Stimulated activated CD8-positive, alpha-beta memory T cell treated with anti-CD3 and anti-CD28 coated beads, Interleukin-2, amount 100 ng/mL, for 48 hours (primary cell): Measurements from ENCODE around the gene NDST1.
"Not testable (repeated sequence)": the region's sequence is repeated elsewhere in the genome, so short reads cannot be mapped to it uniquely, and the experiment has no call there.

ENCODE experiments used
- DNase-seq, 2 donors: peaks; one replicate each; pipeline ENCODE4 v3.0.0-alpha.2; 2020; ENCODE audit warnings: low read depth in 2 of 2

NDST1 gene

DNA sequence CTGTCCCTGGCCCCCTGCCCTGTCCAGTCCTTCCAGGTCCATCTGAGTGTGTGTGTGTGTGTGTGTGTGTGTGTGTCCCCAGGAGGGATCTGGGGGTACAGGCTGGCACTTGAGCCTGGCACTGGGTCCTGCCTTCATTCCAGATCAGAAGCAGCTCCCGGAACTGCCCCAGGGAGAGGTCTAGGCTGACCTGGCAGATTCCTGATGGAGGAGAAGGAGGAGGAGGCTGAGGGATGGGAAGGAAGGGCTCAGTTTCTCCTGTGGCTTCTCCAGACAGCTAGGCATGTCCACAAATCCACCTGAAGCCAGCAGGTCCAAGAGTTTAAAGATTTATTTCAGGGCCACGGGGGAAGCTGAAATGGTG is 328 bp downstream of the NDST1 start:
- no peak for DNase-seq

DNA sequence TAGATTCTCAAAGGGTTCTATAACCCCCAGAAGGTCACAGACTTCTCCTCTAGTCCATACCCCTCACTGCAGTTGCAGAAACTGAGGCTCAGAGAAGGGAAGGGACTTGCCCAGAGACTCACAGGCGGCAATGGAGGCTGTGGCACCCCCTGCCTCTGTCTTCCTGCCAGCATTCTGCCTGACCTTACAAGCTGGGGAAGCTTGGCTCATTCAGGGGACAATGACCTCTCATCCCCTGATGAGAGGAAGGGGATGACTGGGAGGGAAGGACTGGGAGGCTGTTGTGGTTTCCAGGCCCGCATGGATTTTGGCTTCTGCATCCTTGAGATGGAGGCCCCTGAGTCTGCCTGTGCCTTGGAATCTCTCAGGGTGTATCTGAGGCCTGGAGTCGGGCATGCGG is 897 bp downstream of the NDST1 start:
- DNase-seq = no peak

GRCh38 chr5:150509992-150510391 is 2.1 kb downstream of the NDST1 start:
- no peak for DNase-seq

GRCh38 chr5:150510460-150511263 is 2.7 kb downstream of the NDST1 start:
- DNase-seq = no peak

GRCh38 chr5:150511578-150512367 is 3.8 kb downstream of the NDST1 start:
- DNase-seq = no peak

DNA sequence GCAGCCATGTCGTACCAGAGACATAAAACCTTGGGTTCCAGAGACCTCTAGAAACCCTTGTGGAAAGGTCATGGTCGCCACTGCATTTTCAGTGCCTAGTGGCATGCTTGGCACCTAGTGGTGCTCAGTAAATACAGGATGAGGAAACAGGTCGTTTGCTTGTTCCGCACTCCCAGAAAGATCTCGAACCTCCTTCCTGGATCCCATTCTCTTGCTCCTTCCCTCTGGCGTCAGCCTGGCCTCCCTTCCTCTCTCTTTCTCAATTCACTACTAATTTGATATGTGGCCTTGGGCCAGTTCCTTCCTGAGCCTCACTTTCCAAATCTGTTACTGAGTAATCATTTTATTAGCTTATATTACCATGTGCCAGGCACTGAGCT is 4.4 kb downstream of the NDST1 start:
- no peak for DNase-seq

DNA sequence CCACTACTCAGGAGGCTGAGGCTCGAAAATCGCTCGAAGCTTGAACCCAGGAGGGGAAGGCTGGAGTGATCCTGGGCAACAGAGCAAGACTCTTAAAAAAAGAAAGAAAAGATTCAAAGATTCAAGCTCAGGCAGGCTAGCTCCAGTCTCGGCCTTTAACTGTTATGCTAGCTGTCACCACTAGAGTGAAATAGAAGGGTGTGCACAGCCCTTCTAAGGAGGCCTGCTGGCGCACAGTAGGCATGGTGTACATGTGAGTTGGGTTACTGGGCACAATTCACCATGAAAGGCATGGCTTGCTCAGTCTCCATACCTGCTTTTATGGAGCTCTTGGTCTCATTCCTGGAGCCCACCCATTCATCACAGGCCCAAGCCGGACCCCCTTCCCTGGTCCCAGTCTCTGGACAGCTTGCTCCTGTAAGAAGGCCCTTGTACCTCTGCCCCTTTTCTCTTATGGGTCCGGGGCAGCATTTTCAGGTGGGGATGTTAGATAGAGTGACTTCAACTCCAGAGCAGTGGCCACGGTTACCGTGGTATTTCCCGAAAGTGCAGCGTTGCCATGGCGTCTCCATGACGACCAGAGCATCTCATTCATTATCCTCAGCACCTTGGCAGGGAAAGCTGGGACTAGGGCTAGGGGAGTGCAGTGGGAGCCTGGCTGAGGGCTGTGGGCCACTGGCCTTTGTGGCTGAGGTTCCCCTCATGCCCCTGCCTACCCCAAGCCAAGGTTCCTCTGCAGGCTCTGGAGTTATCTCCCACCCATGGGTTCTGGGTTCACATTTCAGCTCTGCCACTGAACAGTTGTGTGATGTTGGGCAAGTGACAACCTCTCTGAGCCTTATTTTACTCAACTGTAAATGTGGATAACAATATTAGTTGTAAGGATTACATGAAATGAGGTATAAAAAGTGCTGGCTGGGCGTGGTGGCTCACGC is 5.7 kb downstream of the NDST1 start:
- DNase-seq = no peak

DNA sequence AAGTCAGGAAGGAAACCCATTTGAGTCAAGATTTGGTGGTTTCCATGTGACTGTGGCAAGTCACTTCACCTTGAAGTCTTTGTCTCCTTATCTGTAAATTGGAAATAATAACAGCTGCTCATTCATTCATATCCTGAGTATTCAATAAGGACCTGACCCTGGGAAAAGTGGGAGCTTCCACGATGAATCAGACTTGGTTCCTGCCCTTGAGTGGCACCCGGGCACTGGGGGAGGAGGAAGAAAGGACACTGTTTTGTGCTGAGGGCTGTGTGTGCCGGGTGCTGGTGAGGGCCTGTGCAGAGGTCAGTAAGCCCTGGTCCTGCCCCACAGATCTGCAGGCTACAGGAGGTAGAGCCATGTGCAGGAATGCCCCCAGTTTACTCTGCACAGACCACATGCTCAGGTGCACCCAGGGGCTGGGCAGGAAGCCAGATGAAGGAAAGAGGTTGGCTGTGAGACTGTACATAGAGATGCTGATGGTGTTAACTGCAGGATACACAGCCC is 6.8 kb downstream of the NDST1 start:
- DNase-seq = no peak

GRCh38 chr5:150515446-150515845 is 7.5 kb downstream of the NDST1 start:
- no peak for DNase-seq

DNA sequence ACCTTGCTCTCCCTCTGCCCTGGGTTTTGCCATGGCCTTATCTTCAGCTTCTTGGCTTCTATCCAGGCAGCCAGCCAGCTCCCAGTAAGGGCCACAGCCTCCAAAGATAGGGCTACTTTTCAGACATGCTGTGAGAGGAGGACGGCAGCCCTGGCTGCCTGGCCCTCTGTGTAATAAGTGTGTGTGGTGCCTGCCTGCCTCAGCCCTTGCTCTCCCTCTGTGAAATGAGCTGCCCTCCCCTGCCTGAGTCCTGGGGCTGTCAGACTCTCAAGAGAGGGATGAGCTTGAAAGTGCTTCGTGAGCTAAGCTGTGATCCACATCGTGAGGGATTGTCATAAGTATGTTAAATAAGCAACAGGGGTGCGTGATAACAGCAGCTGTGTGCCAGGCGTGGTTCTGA is 8.1 kb downstream of the NDST1 start:
- DNase-seq = no peak

DNA sequence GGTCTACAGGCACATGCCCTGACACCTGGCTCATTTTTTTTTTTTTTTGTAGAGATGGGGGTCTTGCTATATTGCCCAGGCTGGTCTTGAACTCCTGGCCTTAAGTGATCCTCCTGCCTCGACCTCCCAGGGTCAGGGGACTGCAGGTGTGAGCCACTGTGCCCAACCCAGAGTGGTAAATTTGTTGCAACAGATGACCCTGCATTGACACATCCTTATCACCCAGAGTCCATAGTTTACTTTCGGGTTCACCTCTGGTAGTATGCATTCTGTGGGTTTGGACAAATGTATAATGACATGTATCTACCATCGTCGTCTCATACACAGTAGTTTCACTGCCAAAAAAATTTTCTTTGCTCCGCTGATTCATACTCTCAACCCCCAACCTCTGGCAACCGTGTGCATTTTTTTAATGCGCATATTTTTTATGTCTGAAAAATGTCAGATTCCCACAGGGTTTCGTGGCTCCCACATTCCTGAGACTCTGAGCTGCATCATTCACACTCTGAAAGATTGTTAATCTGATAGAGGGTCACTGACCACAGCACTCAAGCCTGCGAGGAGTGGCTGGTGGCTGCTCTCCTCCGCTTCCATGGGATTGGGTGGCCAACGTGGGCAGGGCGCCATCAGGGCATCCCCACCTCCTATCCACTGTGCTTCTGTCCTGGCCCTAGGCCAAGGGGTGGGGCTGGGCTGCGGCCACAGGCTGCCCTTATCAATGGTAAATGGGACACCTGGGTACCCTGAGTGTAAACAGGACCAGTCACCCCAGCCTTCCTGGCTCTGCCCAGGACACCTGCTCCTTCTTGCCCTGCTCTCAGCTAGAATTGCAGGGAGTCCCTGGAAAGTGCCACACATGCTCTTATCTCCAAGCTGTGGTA is 9.6 kb downstream of the NDST1 start:
- DNase-seq = no peak

DNA sequence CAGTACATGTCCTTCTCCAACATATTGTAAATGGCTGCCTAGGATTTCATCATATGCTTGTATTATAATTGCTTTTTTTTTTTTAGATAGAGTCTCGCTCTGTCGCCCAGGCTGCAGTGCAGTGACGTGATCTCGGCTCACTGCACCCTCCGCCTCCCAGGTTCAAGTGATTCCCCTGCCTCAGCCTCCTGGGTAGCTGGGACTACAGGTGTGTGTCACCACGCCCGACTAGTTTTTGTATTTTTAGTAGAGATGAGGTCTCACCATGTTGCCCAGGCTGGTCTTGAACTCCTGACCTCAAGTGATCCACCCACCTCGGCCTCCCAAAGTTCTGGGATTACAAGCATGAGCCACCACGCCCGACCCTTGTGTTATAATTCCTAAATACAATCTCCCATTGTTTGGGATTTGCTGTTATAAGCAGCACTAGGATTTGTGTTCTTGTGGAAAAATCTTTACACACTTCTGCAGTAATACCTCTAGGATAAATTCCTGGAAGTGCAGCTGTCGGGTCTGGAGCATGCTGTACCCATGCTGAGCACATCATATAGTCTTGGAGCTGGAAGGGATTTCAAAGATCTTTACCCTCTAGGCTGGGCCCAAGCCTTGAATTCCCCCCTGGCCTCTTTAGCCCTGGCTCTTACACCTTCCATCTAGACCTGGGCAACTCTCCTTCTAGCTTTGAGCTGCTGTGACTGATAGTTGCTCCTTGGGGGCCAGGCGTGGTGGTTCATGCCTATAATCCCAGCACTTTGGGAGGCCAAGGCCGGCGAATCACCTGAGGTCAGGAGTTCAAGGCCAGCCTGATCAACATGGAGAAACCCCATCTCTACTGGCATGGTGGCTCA is 11.0 kb downstream of the NDST1 start:
- DNase-seq = not testable (repeated sequence)

DNA sequence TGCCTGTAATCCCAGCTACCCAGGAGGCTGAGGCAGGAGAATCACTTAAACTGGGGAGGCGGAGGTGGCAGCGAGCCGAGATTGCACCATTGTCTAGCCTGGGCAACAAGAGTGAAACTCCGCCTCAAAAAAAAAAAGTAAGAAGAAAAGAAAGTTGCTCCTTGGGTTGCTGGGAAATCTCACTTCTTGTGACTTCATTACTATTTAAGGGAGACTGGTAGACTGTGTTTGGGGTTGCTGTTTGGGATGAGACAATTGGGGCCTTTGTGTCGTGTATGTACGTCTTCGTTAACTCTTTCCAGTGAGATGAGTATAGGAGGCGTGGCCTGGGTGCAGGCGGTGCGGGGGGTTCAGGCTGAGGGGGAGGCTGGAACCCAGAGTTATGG is 11.6 kb downstream of the NDST1 start:
- no peak for DNase-seq

GRCh38 chr5:150519978-150520377 is 12.0 kb downstream of the NDST1 start:
- DNase-seq = no peak

GRCh38 chr5:150520747-150521521 is 13.0 kb downstream of the NDST1 start:
- DNase-seq = no peak

GRCh38 chr5:150521522-150521817 is 13.5 kb downstream of the NDST1 start:
- no peak for DNase-seq

DNA sequence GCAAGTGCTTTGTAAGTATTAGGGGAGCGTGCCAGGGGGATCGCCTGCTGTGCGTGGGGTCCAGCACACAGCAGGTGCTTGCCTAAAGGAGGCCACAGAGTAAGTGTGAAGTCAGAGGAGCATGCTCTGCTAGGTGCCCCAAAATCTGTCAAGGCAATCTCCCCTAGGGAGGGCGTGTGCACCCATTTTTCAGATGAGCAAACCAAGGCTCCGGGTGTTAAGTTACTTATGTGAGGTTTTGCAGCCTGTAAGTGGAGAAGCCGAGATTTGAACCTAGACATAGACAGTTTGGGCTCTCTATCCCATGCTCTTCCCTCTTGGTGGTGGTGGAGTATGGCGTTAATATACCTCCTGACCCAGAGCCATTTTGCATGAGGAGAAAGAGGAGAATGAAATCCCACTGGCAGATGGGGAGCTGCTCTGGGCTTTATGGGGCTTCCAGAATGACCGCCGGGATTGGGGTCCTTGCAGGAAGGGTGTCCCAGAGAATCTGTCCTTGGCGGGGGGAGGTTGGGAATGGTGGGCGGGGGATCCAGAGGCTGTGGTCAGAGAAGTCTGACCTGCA is 14.1 kb downstream of the NDST1 start:
- DNase-seq = no peak

GRCh38 chr5:150522504-150523414 is 14.8 kb downstream of the NDST1 start:
- no peak for DNase-seq
